CD4-positive, alpha-beta T cell (primary cell): Measurements from ENCODE around the gene NOB1. TPM values are rescaled to one million over a fixed set of nuclear protein-coding genes. Genes with fewer than 3 reads are reported as not detected.

Experiments used
- ATAC-seq: fragments of 200-7000 bp; cut with Tn5 transposase; one replicate; pipeline ENCODE4 v1.10.0; 2022; ENCODE audit warnings: mild to moderate bottlenecking; ENCODE audit not compliant: poor library complexity
- CTCF ChIA-PET: fragments of 350-600 bp; sonication (Branson Sonifier 250); formaldehyde crosslinking; loops from one replicate; lab custom pipeline; 2021; ENCODE audit warnings: antibody characterized with exemption, inconsistent platforms; lab: Charles Lee
- POLR2A ChIA-PET: fragments of 350-600 bp; sonication (Branson Sonifier 250); formaldehyde crosslinking; loops from one replicate; lab custom pipeline; 2021; ENCODE audit warnings: antibody characterized with exemption, inconsistent platforms; lab: Charles Lee
- DNase-seq, 14 experiments: peaks; one replicate each; pipeline ENCODE4 v3.0.0-alpha.2; 2013 to 2020; ENCODE audit warnings: mixed read lengths in 2 of 14
- H3K27ac ChIP-seq, 2 donors: one replicate each; pipeline versions ENCODE4 v1.5.1 to v1.7.0; 2013; ENCODE audit warnings: low read length in 2 of 2, low read depth in 1 of 2, mild to moderate bottlenecking in 1 of 2
- H3K27me3 ChIP-seq, 2 experiments: 1 replicate in 1 of 2; 2 replicates in 1 of 2; pipeline versions ENCODE4 v1.6.1 to v1.7.0; 2013; ENCODE audit warnings: low read length in 2 of 2, control low read depth in 1 of 2, mild to moderate bottlenecking in 1 of 2, moderate library complexity in 1 of 2; ENCODE audit not compliant: insufficient read depth in 2 of 2, control insufficient read depth in 1 of 2
- H3K36me3 ChIP-seq: one replicate; pipeline ENCODE4 v1.6.1; 2013; ENCODE audit warnings: low read length, control low read depth; ENCODE audit not compliant: insufficient read depth
- H3K4me1 ChIP-seq: one replicate; pipeline ENCODE4 v1.6.1; 2013; ENCODE audit warnings: low read length, control low read depth; ENCODE audit not compliant: insufficient read depth
- H3K4me3 ChIP-seq: one replicate; pipeline ENCODE4 v1.5.1; 2013; ENCODE audit warnings: mild to moderate bottlenecking, low read length, moderate library complexity
- H3K9me3 ChIP-seq, 2 experiments: 1 replicate in 1 of 2; 2 replicates in 1 of 2; pipeline versions ENCODE4 v1.6.1 to v1.7.0; 2013; ENCODE audit warnings: low read length in 2 of 2, mild to moderate bottlenecking in 2 of 2, control low read depth in 1 of 2, moderate library complexity in 1 of 2; ENCODE audit not compliant: control insufficient read depth in 1 of 2, insufficient read depth in 1 of 2
- H3K27ac Mint-ChIP-seq: one replicate; pipeline ENCODE4 v1.8.0; 2020; ENCODE audit warnings: mixed read lengths
- H3K27me3 Mint-ChIP-seq: one replicate; pipeline ENCODE4 v1.8.0; 2021; ENCODE audit warnings: mixed read lengths
- H3K36me3 Mint-ChIP-seq: one replicate; pipeline ENCODE4 v1.8.0; 2021; ENCODE audit warnings: low read depth, mixed read lengths
- H3K4me1 Mint-ChIP-seq: one replicate; pipeline ENCODE4 v1.8.0; 2021; ENCODE audit warnings: low read depth, mixed read lengths
- H3K4me3 Mint-ChIP-seq: one replicate; pipeline ENCODE4 v1.8.0; 2020; ENCODE audit warnings: mild to moderate bottlenecking, mixed read lengths
- H3K9me3 Mint-ChIP-seq: one replicate; pipeline ENCODE4 v1.8.0; 2020; ENCODE audit warnings: mixed read lengths
- CTCF ChIP-seq: fragments of 200-600 bp; IDR thresholded peaks from one replicate; pipeline ENCODE4 v1.8.0; 2022; ENCODE audit warnings: antibody characterized with exemption, mild to moderate bottlenecking
- intact Hi-C, 2 experiments: fragments of 100-400 bp; cut with DNase I in 1 of 2; cut with micrococcal nuclease in 1 of 2; formaldehyde crosslinking; loops; one replicate each; pipeline versions ENCODE4 v1.15.1 to v1.9.0; 2023 to 2025; cut with DNase I, micrococcal nuclease
- total RNA-seq, 174 experiments: library from RNA in 2 of 174; stranded (reverse) in 2 of 174; gene quantifications; one replicate each; pipeline ENCODE4 v1.2.3 and lab custom pipeline; 2021 to 2026

The NOB1 gene
- total RNA-seq, 2 experiments from 2014 or later: 31.0 to 33.9 TPM

GRCh38 chr16:69726313-69727060, 28.2 kb downstream of the NOB1 start, which contains the start of gene NQO1:
Gene NQO1 (minus strand): TSS chr16:69726560. CDS start chr16:69726439, 121 bp downstream.
- Histone ChIP-seq H3K4me1 (peaks cover 25% of the 10 kb centered on the region), H3K36me3 (no peaks in the 10 kb centered on the region), H3K4me3 (peak within 1 kb of the TSS; percentile 67), H3K27me3 (no peaks in the 10 kb centered on the region), H3K27ac (peak within 1 kb of the TSS; percentile 23 to 50), H3K9me3 (no peaks in the 10 kb centered on the region)
- intact Hi-C loops: loop anchor here (1.0 to 2.0 kb wide), 2 partner anchors 28 kb away; partner anchors contain the start of gene NOB1 (in 2 of the 2)
- no peaks in the 10 kb centered on the region for H3K36me3 Mint-ChIP-seq
- peak; percentile 94 for ATAC-seq
- DNase-seq: peak; percentile 70 to 91 (median 83)
- H3K27ac Mint-ChIP-seq: peak within 1 kb of the TSS; percentile 84
- POLR2A ChIA-PET: interaction anchor here (0.8 to 5.9 kb wide), 8 partner anchors 10 to 1454 kb away, joined by 3 to 62 read pairs (median 4); partner anchors contain the start of genes NOB1, TERF2 and WWP2
- CTCF ChIA-PET: interaction anchor here (1.0 to 2.8 kb wide), 2 partner anchors 17 to 28 kb away, joined by 3 to 11 read pairs; partner anchors contain the start of gene NOB1
- no peak for TF ChIP-seq CTCF
- peak within 1 kb of the TSS; percentile 94 for H3K4me3 Mint-ChIP-seq
- H3K9me3 Mint-ChIP-seq: no peaks in the 10 kb centered on the region
- H3K27me3 Mint-ChIP-seq: no peaks in the 10 kb centered on the region
- peaks cover 22% of the 10 kb centered on the region for H3K4me1 Mint-ChIP-seq

GRCh38 chr16:69725480-69726312, 29.0 kb downstream of the NOB1 start:
- Histone ChIP-seq H3K4me1 (peaks cover 25% of the 10 kb centered on the region), H3K9me3 (no peaks in the 10 kb centered on the region), H3K27ac (peak overlapping the region in 1 of 2 donors; percentile 50), H3K36me3 (no peaks in the 10 kb centered on the region), H3K27me3 (no peaks in the 10 kb centered on the region), H3K4me3 (peak overlapping the region; percentile 67)
- no peak for TF ChIP-seq CTCF
- DNase-seq: no peak
- ChIA-PET CTCF (interaction anchor here (0.6 to 2.8 kb wide), 3 partner anchors 16 to 443 kb away, joined by 3 to 11 read pairs (median 3); partner anchors contain the start of gene NOB1), POLR2A (interaction anchor here (0.8 to 5.9 kb wide), 8 partner anchors 9 to 1453 kb away, joined by 3 to 62 read pairs (median 4); partner anchors contain the start of genes NOB1, TERF2 and WWP2)
- intact Hi-C loops: loop anchor here (1.0 to 2.0 kb wide), 2 partner anchors 16 to 29 kb away; partner anchors contain the start of gene NOB1 (in 1 of the 2)
- Mint-ChIP-seq H3K4me1 (peaks cover 22% of the 10 kb centered on the region), H3K27ac (peak overlapping the region; percentile 84), H3K4me3 (peak overlapping the region; percentile 94), H3K36me3 (no peaks in the 10 kb centered on the region), H3K9me3 (no peaks in the 10 kb centered on the region), H3K27me3 (no peaks in the 10 kb centered on the region)
- ATAC-seq: no peak

GRCh38 chr16:69724981-69725479, 29.7 kb downstream of the NOB1 start:
- CTCF ChIA-PET: interaction anchor here (0.6 to 2.8 kb wide), 3 partner anchors 30 to 443 kb away, joined by 3 to 11 read pairs (median 3); partner anchors contain the start of gene NOB1
- H3K27me3 ChIP-seq: no peaks in the 10 kb centered on the region
- POLR2A ChIA-PET: interaction anchor here (0.8 to 5.9 kb wide), 2 partner anchors 29 to 38 kb away, joined by 3 to 62 read pairs; partner anchors contain the start of gene NOB1
- no peak for TF ChIP-seq CTCF
- Mint-ChIP-seq H3K4me3 (peak overlapping the region; percentile 48), H3K36me3 (no peaks in the 10 kb centered on the region), H3K27ac (peak overlapping the region; percentile 84), H3K4me1 (peaks cover 22% of the 10 kb centered on the region), H3K9me3 (no peaks in the 10 kb centered on the region), H3K27me3 (no peaks in the 10 kb centered on the region)
- no peak overlapping the region for H3K27ac ChIP-seq
- DNase-seq: no peak
- intact Hi-C loops: loop anchor here in 1 of 2 experiments (1.0 kb wide), 1 partner anchor 16 kb away; no protein-coding TSS in a partner anchor
- no peak overlapping the region for H3K4me3 ChIP-seq
- H3K9me3 ChIP-seq: no peaks in the 10 kb centered on the region
- H3K4me1 ChIP-seq: peaks cover 25% of the 10 kb centered on the region
- no peaks in the 10 kb centered on the region for H3K36me3 ChIP-seq
- no peak for ATAC-seq
